Amniotic epithelial cell (primary cell): ENCODE data around the gene CD7.

Experiments
- DNase-seq: peaks from one replicate; pipeline ENCODE4 v3.0.0-alpha.2; 2010; ENCODE audit warnings: low read depth

CD7 gene

GRCh38 chr17:82278308-82278707, 39.1 kb downstream of the CD7 start:
- no peak for DNase-seq

GRCh38 chr17:82277851-82278250, 39.6 kb downstream of the CD7 start:
- DNase-seq, result no peak

DNA sequence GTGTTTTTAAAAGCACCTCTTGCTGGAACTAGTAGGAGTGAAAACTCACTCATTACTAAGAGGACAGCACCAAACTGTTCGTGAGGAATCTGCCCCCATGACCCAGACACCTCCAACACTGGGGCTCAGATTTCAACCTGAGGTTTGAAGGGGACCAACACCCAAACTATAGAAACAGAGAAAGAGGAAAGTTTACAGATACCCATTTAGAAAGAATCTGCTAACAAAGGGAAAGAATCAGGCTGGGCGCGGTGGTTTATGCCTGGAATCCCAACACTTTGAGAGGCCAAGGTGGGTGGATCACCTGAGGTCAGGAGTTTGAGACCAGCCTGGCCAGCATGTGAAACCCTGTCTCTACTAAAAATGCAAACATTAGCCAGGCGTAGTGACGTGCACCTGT, 40.5 kb downstream of the CD7 start:
- DNase-seq, result no peak

DNA sequence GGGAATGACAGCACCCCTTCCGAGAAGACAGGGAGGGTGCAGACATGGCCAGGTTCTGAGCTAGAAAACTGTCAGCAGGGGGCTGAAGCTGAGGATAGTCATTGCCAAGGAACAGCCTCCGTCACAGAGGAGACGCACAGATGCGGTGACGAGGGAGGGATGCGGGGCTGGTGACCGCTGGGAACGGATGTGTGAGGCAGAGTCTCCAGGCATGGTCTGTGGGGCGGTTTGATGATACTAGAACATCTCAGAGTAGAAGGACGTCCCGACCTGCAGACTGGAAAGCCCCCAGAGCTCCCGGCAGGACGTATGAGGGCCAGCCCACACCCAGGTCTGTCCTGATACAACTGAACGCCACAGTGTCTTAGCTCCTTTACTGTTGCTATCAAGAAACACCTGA, 42.1 kb downstream of the CD7 start:
- DNase-seq, result no peak

DNA sequence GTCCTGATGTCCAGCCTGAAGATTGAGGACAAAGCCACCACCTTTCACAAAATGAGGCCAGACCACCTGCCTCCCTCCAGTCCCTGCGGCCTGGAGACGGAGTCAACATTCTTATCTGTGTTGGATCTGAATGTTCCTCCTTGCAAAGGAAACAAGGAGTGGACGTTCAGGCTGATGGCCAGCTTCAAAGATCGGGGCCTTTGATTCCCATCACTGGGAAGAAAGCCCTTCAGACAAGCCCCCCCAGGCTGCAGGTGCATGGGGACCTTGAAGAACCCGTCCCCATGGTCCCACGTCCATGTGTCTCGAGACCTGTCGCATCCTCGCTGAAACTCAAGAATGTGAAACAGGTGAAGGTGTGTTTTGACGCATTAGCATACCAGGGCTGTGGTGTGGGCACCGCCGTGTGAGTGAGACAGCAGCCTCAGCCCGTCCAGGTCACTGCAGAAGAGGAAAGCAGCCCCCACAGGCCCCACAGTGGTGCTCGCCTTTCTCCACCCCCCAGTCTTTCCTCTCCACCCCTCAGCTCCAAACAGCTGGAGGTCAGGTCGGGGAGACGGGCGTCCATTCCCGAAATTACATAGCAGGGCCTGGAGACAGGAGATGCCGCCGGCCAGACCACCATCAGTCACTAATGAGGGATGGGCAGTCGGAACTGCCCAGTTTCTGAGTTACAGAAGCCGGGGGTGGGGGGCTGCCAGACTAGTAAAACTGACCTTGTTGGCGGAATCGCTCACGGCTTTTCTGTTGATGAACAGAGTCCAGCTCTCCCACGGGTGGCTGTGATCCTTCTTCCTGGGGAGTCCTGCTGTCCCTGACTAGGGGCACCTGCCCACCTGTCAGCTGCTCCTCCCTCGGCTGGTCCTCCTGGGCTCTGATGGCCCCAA, 43.0 kb downstream of the CD7 start:
- DNase-seq, result no peak

DNA sequence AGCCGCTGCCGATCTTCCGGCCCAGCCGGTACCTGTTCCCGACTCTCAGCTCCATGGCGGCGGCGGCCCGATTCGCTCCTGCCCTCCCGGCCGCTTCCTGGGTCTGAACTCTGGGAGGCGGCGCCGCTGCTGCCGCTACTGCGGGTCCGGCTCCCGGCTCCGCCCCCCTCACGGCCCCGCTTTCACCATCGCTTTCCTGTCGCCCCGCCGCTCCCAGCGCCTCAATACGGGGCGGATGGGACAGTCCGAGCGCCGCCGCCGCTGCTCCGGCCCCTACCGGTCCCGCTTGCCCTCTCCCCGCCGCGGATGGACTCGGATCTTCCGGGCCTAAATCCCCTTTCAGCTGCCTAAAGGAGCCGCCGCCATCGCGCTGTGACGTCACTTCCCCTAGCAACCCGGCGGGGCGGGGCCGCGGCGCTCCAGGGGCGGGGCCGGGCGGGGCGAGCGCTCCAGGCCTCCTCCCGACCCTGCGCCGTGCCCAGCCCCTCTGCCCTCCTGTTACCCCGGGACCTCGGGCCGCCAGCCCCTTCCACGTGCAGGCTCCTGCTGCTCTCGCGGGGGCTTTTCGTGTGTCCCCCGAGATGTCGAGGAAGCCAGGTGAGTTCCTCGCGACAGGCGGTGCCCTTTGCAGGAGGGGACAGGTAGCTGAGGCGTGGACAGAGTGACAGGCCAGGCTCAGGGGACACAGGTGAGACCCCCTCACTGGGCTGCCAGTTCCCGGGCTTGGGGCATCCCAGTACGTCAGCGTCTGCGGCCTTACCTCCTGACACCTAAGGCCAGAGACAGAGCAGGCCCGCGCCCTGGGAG, 43.9 kb downstream of the CD7 start, which contains the start of gene CSNK1D:
Gene CSNK1D, minus strand, starts transcription at position 374 of the 807 bp plus-strand sequence. Its CDS starts 319 bp downstream, at position 55.
- DNase-seq, result peak; percentile 75

DNA sequence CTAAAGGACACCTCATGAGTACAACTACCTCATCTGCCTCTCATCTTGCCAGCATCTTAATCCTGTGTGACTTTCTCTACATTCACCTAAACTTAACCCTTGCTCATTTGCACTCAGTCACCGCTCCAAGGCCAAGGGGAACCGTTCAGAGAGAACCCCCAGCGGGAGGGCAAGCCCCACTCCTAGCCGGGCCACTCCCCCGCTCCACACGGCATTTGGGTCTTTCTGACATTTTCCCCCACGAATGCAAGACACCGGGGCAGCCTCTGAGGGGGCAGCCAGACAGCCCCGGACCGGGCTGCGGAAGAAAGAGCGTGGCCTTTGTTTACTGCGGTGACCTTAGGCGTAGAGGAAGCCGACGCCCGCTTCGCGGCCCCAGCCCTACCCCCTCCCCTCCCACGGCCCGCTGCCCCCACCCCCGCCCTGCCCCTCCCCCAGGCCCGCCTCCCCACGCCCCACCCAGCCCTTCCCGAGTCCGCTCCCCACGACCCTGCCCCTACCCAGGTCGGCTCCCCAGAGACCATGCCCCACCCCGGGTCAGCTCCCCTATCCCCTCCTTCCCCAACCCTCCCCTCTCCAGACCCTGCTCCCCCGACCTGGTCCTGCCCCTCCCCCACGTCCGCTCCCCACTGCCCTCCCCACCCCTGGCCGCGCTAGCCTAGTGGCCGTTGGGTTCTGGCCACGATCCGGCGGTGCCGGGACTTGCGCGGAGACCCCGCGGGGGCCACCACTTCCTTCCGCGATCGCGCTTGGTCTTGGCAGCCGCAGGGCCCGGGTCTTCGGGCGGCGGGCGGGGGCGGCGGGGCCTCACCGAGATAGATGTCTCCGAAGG, 44.7 kb downstream of the CD7 start:
- DNase-seq, result no peak

DNA sequence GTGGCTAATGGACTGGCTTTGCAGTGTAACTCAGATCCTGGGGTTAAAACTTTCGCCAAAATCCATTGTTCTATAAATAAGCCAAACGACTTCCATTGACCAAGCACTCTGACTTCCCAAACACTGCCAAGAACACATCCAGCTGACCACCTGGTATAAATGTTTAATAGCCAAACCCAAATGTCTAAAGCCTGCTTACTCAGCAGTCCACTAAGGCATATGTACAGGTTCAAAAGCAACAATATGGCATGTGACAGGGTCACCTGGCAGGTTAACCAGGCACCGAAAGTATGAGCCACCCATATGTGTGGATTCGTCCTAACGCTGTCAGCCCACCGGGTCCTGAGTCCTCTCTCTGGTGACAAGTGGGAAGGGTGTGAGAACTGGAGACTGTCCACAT, 46.0 kb downstream of the CD7 start:
- DNase-seq, result no peak

- DNase-seq, result no peak
Observed at GRCh38 chr17:82270651-82271050, 46.8 kb downstream of the CD7 start.

DNA sequence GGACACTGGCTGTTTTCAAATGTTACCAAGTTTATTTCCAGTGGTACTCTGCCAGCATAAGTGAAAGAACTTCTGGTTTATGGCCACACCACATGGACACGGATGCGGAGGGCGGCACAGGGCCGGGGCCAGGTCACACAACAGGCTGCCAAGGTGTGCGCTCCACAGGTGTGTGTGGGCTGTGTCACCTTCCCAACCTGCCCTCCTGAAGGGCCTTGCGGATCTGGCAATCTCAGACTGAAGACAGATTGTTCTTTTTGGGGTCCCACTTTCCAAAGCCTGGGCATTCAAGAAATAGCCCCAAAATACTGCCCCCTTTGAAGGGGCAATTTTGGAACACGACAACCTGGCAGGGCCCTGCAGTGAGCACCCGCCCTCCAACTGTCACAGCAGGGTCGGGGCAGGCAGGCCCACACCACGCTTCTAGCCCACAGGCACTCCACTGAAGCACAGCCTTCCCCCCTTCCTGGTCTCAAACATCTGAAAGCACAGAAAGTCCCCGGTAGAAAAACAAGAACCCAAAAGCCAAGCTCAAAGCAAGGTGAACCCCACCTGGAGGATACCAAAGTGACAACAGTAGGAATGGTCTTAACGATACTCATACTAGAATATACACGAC, 47.4 kb downstream of the CD7 start:
- DNase-seq, result no peak

- no peak for DNase-seq
Observed at GRCh38 chr17:82269138-82269881, 48.1 kb downstream of the CD7 start.

DNA sequence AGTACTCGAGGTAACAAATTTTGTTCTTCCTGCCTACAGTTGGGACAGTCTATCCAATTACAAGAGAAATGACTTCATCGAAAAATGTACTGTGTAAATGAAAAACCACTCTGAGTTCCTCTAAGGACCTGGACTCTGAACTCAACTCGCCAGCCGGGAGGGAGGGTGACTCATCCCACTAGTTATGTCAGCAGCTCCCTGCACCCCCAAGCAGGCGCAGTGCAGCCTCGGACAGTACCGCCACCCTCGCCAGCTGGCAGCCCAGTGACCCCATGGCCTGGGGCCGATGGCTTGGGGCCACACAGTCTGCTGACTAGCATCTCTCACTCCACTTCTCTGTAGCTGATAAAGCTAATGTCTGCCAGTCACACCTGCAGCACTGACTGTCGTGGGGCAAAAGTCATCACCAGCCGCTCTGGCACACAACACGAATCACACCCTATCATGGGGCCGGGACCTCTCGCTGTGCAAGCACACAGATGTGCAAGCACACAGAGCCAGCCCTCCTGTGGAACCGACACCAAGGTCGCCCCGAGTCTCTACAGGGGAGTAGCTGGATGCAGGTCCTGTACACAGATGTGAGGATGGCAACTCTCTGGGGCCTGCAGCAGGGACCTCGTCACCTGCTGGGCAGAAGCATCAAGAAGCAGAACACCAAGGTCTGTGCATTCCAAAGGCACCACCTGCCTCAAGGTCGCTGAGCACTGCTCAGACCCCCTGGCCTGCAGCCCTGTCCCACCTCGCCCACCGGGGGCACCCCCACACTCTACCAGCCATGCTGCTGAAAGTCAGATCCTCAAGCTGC, 49.6 kb downstream of the CD7 start:
- DNase-seq, result peak; percentile 93

- no peak for DNase-seq
Observed at GRCh38 chr17:82266142-82266541, 51.3 kb downstream of the CD7 start.
